GM11168 (cell line): ENCODE data around the gene SPANXD.
"Not testable (repeated sequence)": the region's sequence is repeated elsewhere in the genome, so short reads cannot be mapped to it uniquely, and the experiment has no call there.

Experiments
- in situ Hi-C: fragments of 300-500 bp; cut with MboI; formaldehyde crosslinking; loops from one replicate; pipeline ENCODE4 v1.12.0; 2022; ENCODE audit warnings: low sequenced_read_pairs; ENCODE audit not compliant: unreplicated experiment

SPANXD gene, protein sequence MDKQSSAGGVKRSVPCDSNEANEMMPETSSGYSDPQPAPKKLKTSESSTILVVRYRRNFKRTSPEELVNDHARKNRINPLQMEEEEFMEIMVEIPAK

DNA sequence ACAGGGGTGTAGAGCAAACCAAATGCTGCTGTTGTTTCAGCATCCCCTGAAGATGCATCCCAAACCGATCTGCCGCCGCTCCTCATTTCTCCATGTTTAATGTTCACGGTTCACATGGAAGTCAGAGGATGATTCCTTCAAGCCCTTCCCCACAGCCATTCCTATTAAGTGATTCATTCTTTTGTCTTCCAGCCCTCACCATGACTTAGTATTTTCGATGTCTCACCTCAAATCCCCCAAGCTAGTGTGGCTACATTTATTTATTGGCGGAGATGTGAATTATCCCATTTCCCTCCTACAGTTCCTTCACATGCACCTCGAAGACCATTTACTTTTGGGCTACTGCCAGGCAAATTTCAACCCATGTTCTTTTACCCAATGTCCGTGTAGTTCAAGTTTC is at the start of gene SPANXD:
Gene SPANXD, minus strand, starts transcription at position 101 of the 400 bp plus-strand sequence. CDS start 334 bp downstream, outside the sequence.
- in situ Hi-C loops, result not testable (repeated sequence)

DNA sequence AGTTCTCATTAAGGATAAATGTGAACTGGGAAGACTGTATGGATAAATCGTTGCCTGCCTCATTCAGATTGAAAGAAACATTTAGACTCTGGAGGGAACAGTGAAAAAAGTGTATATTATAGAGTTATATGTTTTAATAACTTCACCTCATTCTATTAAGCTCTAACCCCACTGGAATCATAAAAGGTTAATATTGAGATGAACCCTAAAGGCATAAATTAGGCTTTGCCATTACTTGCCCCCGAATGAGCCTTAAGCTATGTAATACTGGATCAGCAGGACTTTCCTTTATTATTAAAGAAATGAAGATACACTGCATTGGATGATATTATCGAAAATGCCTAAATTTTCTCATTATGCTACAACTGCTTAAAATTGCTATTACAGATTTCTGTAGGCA is 44.1 kb upstream of the SPANXD start:
- in situ Hi-C loops, result no loop called here

DNA sequence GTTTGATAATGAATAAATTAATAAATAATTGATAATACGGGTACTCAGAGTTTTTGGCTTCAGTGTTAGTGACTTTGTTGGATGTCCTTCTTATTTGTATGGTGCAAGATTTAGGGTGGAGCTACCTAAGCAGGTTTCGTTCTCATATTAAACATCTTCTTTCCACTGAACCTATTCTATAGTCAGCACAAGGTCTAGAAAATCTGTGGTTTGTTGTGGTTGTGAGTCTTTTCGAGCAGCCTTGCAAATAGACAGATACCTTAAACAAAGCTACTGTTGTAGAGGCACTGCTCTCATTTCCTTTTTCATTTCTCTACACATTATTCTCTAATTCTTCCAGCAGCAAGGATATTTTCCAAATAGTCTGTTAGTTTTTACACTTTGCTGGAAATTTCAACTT is 38.1 kb upstream of the SPANXD start:
- in situ Hi-C loops, result no loop called here

DNA sequence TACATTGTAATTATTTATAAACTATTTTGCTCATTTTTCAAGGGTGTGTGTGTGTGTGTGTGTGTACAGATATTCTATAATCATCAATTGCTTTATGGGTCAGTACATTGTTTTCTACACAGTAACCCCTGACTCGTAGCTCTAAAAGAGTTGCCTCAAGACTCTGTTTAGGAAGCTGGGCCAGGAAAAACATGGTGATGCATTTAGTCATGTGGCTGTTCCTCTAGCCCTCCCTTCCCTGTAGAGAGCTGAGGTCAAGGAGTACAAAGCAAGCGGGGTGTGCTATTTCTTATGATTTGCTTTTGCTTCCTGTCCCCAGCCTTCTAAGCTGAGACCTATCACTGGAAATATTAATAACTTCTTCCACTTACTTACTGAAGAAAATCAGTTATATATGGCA is 34.8 kb upstream of the SPANXD start:
- in situ Hi-C loops, result no loop called here

DNA sequence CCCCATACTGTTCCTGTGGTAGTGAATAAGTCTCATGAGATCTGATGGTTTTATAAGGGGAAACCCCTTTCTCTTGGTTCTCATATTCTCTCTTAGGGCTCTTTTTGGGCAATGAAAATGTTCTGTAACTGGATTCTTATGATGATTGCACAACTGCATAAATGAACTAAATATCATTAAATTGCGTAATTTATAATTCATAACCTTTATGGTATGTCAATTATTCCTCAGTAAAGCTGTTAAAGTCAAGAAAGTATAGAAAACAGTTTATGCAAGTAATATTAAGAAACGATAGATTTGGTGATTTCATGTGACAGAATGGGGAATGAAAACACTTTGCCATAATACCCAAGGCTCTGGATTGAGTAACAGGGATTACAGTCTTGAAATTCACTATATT is 33.5 kb upstream of the SPANXD start:
- in situ Hi-C loops, result no loop called here

GRCh38 chrX:141724186-141724585 is 25.6 kb upstream of the SPANXD start:
- in situ Hi-C loops, result no loop called here

DNA sequence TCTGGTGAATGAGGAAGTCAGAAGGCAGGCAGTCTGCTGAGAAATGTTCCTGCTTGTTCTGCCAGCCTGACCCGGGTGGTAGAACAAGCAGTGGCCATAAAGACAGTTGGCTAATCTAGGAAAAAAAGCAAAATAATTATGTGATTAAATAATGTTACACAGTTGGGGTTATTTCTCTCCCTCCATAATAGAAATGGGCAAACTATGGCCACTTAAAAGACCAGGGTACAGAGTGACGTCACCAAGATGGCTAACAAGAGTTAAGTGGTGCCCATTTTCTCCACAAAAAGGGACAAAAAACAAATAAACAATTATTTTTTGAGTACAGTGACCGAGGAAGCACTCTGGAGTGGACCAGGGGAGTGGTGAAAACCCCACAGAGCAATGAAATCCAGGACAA is 16.1 kb upstream of the SPANXD start:
- in situ Hi-C loops, result no loop called here

GRCh38 chrX:141701072-141701471 is 2.5 kb upstream of the SPANXD start:
- in situ Hi-C loops, result no loop called here

DNA sequence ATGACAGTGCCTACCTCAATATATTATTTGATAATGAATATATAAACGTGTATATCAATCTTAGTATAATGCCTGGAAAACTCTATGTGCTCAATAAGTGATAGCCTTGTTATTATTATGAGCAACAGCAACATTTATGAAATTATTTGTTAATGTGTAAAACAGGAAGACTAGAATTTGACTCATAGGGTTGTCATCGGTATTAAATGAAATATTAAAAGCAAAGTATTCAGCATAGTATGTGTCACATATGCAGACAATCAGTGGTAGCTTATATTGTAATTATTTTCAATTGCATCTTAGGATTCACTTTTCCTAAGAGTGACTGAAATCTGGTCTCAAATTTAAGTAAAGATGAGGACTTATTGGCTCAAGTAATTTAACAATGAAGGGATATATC is 24.6 kb downstream of the SPANXD start:
- in situ Hi-C loops, result no loop called here

GRCh38 chrX:141669689-141670088 is 28.9 kb downstream of the SPANXD start:
- in situ Hi-C loops, result no loop called here

DNA sequence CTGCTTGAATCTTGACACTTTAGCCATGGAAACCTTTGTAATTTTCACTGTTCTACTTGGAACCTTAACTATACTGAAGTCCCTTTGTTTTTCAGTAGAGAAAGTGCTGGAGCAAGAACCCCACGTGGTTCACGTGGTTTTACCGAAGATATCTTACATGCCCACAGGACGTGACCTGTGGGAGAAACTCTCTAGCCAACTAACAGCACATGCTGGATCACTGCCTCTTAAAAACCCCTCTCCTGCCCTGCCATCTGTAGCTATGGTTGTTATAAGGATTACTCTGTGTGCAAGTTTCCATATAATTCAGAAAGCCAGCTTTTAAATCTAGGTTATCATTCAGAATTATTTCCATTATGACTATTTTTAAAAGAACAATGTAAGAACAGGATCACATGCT is 30.2 kb downstream of the SPANXD start:
- in situ Hi-C loops, result no loop called here

DNA sequence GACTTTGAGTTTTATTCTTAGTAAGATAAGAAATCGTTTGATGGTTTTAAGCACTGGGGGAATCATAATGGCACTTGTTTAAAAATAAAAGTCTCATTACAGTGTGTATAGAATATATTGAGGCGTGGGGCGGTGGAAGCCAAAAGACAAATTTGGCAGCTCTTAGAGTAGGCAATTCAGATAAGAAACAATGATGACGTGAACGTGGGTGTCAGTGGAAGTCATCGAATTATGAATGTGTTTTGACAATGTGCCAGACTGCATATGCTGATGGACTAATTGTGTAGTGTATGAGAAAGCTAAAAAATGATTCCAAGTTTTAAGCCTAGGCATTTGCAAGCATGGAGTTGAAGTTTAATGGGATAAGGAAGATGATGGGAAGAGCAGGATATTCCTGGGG is 35.8 kb downstream of the SPANXD start:
- in situ Hi-C loops, result no loop called here

- in situ Hi-C loops, result no loop called here
Measured at GRCh38 chrX:141652286-141652685, 46.3 kb downstream of the SPANXD start.
